ENCODE data around the gene SLC9A7.
A peak's percentile ranks its signal among the peaks of the same experiment; 100 is the strongest.

SLC9A7 gene

GRCh38 chrX:46690818-46691217 is 68.1 kb downstream of the SLC9A7 start:
- TF ChIP-seq CTCF (conservative IDR thresholded peaks at IDR 0.05; ENCODE audit: low read depth, low read length): no peak
- DNase-seq (ENCODE audit: low read depth): no peak
- no peak overlapping the region for H3K4me3 ChIP-seq (ENCODE audit: low read depth, low read length)

- H3K4me3 ChIP-seq (ENCODE audit: low read depth, low read length): no peak overlapping the region
- peak; percentile 36 for DNase-seq (ENCODE audit: low read depth)
- no peak for TF ChIP-seq CTCF (conservative IDR thresholded peaks at IDR 0.05; ENCODE audit: low read depth, low read length)
Measured at GRCh38 chrX:46687619-46688018, 71.3 kb downstream of the SLC9A7 start.

- peak; percentile 73 for TF ChIP-seq CTCF (conservative IDR thresholded peaks at IDR 0.05; ENCODE audit: low read depth, low read length)
- no peak overlapping the region for H3K4me3 ChIP-seq (ENCODE audit: low read depth, low read length)
- DNase-seq (ENCODE audit: low read depth): peak; percentile 62
Measured at GRCh38 chrX:46686003-46686645, 72.8 kb downstream of the SLC9A7 start.

GRCh38 chrX:46683048-46683447 is 75.9 kb downstream of the SLC9A7 start:
- H3K4me3 ChIP-seq (ENCODE audit: low read depth, low read length): no peak overlapping the region
- peak; percentile 21 for TF ChIP-seq CTCF (conservative IDR thresholded peaks at IDR 0.05; ENCODE audit: low read depth, low read length)
- peak; percentile 36 for DNase-seq (ENCODE audit: low read depth)

GRCh38 chrX:46681849-46682248 is 77.1 kb downstream of the SLC9A7 start:
- DNase-seq (ENCODE audit: low read depth): peak; percentile 25
- no peak for TF ChIP-seq CTCF (conservative IDR thresholded peaks at IDR 0.05; ENCODE audit: low read depth, low read length)

GRCh38 chrX:46678232-46678631 is 80.7 kb downstream of the SLC9A7 start:
- DNase-seq (ENCODE audit: low read depth): no peak
- H3K4me3 ChIP-seq (ENCODE audit: low read depth, low read length): no peak overlapping the region
- TF ChIP-seq CTCF (conservative IDR thresholded peaks at IDR 0.05; ENCODE audit: low read depth, low read length): no peak

More at GRCh38 chrX:46681849-46682248, 77.1 kb downstream of the SLC9A7 start:
- no peak overlapping the region for H3K4me3 ChIP-seq (ENCODE audit: low read depth, low read length)

All from choroid plexus epithelial cell (primary cell).